ENCODE measurements around the gene RNF141. TPM values are rescaled to one million over a fixed set of nuclear protein-coding genes. Genes with fewer than 3 reads are reported as not detected.

Gene RNF141
- total RNA-seq, 2 experiments from 2014 or later: 8.2 to 20.1 TPM

- TF ChIP-seq EZH2phosphoT487 (IDR thresholded peaks at IDR 0.05; ENCODE audit: borderline replicate concordance, low read depth, low read length): no peak
- TF ChIP-seq CTCF (conservative IDR thresholded peaks at IDR 0.05; ENCODE audit: low read length): no peak
- intact Hi-C loops (cut with micrococcal nuclease; ENCODE audit: unreplicated experiment): no loop called here
- H3K9me3 ChIP-seq (ENCODE audit: low read length): no peaks in the 10 kb centered on the region
- peaks cover 3% of the 10 kb centered on the region; the same call in 1 of the 2 replicates for H4K20me1 ChIP-seq (ENCODE audit: insufficient read depth, low read length)
- no peaks in the 10 kb centered on the region for H3K79me2 ChIP-seq (ENCODE audit: insufficient read depth, low read depth, low read length)
- H3K9me2 ChIP-seq (ENCODE audit: insufficient read depth, low read length): no peaks in the 10 kb centered on the region
- no TSS peak for BruUV-seq (replicated peaks)
- H3K4me2 ChIP-seq (ENCODE audit: low read length): no peak overlapping the region
- no peak overlapping the region for H2AFZ ChIP-seq (ENCODE audit: low read length)
- H3K4me1 ChIP-seq (ENCODE audit: insufficient read depth, low read length, poor library complexity, severe bottlenecking): no peaks in the 10 kb centered on the region
- no peak overlapping the region for H3K27ac ChIP-seq (ENCODE audit: low read depth, low read length, poor library complexity, severe bottlenecking)
- H3K36me3 ChIP-seq (ENCODE audit: insufficient read depth, low read length): peaks cover 81% of the 10 kb centered on the region
- ChIA-PET POLR2A (interaction anchor here (0.7 to 1.5 kb wide), 2 partner anchors 21 to 173 kb away, joined by 3 to 6 read pairs; no protein-coding TSS in a partner anchor), CTCF (ENCODE audit: unreplicated experiment) (no interaction called here)
- DNase-seq (ENCODE audit: low spot score): no peak
- no peak overlapping the region for H3K4me3 ChIP-seq (ENCODE audit: low read depth, low read length, poor library complexity, severe bottlenecking)
Observed at GRCh38 chr11:10476927-10477689, 63.9 kb downstream of the RNF141 start.

- POLR2A ChIA-PET: interaction anchor here (0.7 to 1.5 kb wide), 4 partner anchors 17 to 173 kb away, joined by 3 to 6 read pairs (median 4); no protein-coding TSS in a partner anchor
- intact Hi-C loops (cut with micrococcal nuclease; ENCODE audit: unreplicated experiment): no loop called here
- no peaks in the 10 kb centered on the region for H3K4me1 ChIP-seq (ENCODE audit: insufficient read depth, low read length, poor library complexity, severe bottlenecking)
- H3K4me2 ChIP-seq (ENCODE audit: low read length): no peak overlapping the region
- TF ChIP-seq EZH2phosphoT487 (IDR thresholded peaks at IDR 0.05; ENCODE audit: borderline replicate concordance, low read depth, low read length) (no peak), CTCF (conservative IDR thresholded peaks at IDR 0.05; ENCODE audit: low read length) (no peak)
- CTCF ChIA-PET (ENCODE audit: unreplicated experiment): no interaction called here
- no peak overlapping the region for H2AFZ ChIP-seq (ENCODE audit: low read length)
- no TSS peak for BruUV-seq (replicated peaks)
- no peaks in the 10 kb centered on the region for H3K9me3 ChIP-seq (ENCODE audit: low read length)
- no peaks in the 10 kb centered on the region for H3K9me2 ChIP-seq (ENCODE audit: insufficient read depth, low read length)
- no peak overlapping the region for H3K4me3 ChIP-seq (ENCODE audit: low read depth, low read length, poor library complexity, severe bottlenecking)
- no peaks in the 10 kb centered on the region for H3K79me2 ChIP-seq (ENCODE audit: insufficient read depth, low read depth, low read length)
- no peak overlapping the region for H3K27ac ChIP-seq (ENCODE audit: low read depth, low read length, poor library complexity, severe bottlenecking)
- peaks cover 3% of the 10 kb centered on the region; the same call in 1 of the 2 replicates for H4K20me1 ChIP-seq (ENCODE audit: insufficient read depth, low read length)
- peaks cover 74% of the 10 kb centered on the region for H3K36me3 ChIP-seq (ENCODE audit: insufficient read depth, low read length)
- DNase-seq (ENCODE audit: low spot score): no peak
Observed at GRCh38 chr11:10476342-10476741, 64.6 kb downstream of the RNF141 start.

GRCh38 chr11:10474551-10474950 is 66.4 kb downstream of the RNF141 start:
- H3K9me2 ChIP-seq (ENCODE audit: insufficient read depth, low read length): no peaks in the 10 kb centered on the region
- H4K20me1 ChIP-seq (ENCODE audit: insufficient read depth, low read length): peaks cover 3% of the 10 kb centered on the region; the same call in 1 of the 2 replicates
- ChIA-PET POLR2A (no interaction called here), CTCF (ENCODE audit: unreplicated experiment) (no interaction called here)
- intact Hi-C loops (cut with micrococcal nuclease; ENCODE audit: unreplicated experiment): no loop called here
- no peak overlapping the region for H3K4me3 ChIP-seq (ENCODE audit: low read depth, low read length, poor library complexity, severe bottlenecking)
- H3K27ac ChIP-seq (ENCODE audit: low read depth, low read length, poor library complexity, severe bottlenecking): no peak overlapping the region
- no peaks in the 10 kb centered on the region for H3K9me3 ChIP-seq (ENCODE audit: low read length)
- no peak overlapping the region for H3K4me2 ChIP-seq (ENCODE audit: low read length)
- H3K79me2 ChIP-seq (ENCODE audit: insufficient read depth, low read depth, low read length): no peaks in the 10 kb centered on the region
- H3K36me3 ChIP-seq (ENCODE audit: insufficient read depth, low read length): peaks cover 58% of the 10 kb centered on the region
- DNase-seq (ENCODE audit: low spot score): no peak
- no peak overlapping the region for H2AFZ ChIP-seq (ENCODE audit: low read length)
- no peak for TF ChIP-seq EZH2phosphoT487 (IDR thresholded peaks at IDR 0.05; ENCODE audit: borderline replicate concordance, low read depth, low read length)
- H3K4me1 ChIP-seq (ENCODE audit: insufficient read depth, low read length, poor library complexity, severe bottlenecking): no peaks in the 10 kb centered on the region
- no TSS peak for BruUV-seq (replicated peaks)
